Measurements from ENCODE around the gene CBY3. TPM values are rescaled to one million over a fixed set of nuclear protein-coding genes. Genes with fewer than 3 reads are reported as not detected.
"Not testable (repeated sequence)": the region's sequence is repeated elsewhere in the genome, so short reads cannot be mapped to it uniquely, and the experiment has no call there.

CBY3 gene
- total RNA-seq, 1 donor from 2014 or later, result not detected

DNA sequence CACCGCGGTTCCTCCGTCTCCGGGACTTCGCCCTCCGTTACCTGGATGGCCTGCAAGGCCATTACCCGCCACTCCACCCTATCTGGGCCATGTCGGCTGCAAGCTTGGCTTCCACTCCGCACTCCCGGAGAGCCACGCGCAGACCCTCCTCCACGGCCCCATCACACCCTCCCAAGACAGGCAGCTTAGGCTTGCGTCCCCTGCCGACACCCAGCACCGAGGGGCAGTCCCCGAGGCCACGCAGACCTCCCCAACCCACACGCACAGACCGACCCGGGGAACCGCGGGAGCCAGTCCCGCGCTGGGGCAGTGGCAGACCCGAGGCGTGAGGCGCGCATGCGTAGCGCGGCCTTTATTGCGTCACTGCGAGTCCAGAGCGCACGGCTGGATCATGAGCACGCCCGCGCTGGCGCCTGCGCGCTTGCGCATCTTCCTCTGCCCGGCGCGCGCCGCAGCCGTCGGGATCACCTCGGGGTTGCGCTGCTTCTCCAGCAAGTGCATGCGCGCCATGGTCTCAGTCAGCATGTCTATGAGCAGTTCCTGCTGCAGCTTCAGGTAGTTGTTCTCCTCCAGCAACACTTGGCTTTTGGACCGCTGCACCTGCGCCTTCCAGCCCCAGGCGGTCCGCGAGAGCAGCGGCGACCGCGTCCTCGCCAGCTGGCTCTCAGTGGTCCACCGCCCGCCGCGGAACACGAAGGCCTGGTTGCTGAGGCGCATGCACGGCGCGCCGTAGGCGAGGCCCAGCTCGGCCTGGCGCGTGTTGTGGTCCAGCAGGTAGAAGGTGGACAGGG is 2.4 kb downstream of the CBY3 start:
- DNase-seq (ENCODE audit: low spot score), result peak; percentile 97

DNA sequence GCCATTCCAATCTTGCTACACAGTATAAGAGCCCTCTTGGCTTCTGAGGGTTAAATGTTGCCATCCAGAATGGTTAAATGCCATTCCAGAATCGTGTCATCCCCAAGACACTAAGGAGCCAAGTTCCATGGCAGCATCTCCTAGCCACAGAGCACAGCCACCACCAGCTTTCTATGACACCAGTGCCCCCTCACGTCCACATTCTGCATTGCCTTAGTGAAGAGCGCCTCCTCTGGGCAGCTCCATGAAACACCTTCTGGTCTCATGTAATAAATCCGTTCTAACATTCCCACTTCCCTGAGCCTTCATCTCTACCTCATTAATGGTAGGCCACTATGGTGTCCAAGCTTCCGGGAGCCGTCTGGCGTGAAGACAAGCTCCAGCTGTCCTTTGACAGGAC is 12.4 kb downstream of the CBY3 start:
- DNase-seq (ENCODE audit: low spot score), result no peak

DNA sequence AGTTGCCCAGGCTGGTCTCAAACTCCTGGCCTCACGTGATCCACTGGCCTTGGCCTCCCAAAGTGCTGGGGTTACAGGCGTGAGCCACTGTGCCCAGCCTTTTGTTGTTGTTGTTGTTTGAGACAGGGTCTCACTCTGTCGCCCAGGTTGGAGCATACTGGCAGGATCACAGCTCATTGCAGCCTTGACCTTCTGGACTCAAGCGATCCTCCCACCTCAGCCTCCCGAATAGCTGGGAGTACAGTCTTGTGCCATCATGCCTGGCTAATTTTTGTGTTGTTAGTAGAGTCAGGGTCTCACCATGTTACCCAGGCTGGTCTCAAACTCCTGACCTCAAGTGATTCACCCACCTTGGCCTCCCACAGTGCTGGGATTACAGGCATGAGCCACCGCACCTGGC is 19.2 kb downstream of the CBY3 start:
- not testable (repeated sequence) for DNase-seq (ENCODE audit: low spot score)

DNA sequence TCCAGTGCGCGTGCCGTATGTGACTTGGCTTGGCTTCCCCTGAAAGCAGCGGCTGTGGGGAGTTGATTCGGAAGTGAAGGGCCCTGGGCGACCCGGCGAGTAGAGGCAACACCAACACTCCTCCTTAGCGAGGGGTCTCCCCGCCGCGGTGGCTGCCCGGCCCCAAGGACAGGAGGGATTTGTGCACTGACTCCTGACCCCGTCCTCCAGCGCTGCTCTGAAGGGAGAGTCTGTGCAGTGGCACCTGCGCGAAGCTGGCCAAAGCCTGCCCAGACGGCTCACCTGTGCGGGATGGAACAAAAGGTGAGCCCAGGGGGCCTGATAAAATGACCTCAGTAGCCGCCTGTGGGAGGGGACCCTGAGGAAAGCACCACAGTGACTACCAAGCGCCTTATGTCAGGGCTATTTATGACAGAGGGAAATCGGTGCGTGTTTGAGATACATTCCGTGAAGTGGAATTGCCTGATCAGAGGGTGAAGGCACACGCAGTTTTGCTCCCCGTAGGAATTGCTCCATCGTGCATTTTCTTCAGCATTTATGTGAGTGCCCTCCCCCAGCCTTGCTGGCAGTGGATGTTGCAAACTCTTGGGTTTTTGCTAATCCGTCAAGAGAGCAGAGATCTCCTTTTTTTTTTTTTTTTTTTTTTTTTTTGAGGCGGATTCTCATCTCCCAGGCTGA is 22.5 kb downstream of the CBY3 start:
- not testable (repeated sequence) for DNase-seq (ENCODE audit: low spot score)

DNA sequence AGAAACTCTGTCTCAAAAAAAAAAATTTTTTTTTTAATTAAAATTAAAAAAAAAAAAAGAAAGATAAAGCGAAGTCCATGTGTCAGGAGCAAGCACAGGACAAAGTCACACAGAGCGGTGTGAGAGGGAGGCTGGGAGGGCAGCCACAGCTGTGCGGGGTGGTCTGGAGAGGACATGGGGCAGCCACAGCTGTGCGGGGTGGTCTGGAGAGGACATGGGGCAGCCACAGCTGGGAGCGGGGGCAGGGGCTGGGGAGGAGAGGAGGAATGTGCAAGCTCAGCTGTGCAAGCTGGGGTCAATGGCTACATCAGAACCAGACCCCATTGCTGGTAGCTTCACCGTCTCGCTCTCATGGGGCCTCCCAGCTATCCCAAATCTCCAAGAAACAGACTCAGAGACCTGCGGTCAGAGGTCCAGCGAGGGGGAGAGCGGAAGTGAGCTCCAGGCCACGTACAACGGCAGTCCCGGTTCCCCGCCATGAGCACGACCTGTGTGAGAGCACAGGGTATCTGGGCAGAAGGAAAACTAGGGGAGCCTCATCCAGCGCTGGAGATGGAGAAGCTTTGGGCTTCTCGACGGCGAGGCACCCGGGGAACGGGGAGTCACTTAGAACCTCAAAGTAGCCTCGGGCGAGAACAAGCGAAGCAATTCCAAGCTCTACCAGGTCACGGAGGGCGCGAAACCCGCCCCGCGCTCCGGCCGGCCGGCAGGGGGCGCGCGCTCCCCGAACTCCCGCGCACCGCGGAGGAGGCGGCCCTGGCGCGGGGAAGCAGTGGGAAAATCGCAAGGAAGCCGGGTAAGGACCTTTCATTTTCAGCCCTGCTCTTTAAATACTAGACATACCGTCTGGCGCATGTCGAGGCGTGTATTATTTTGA is 23.3 kb downstream of the CBY3 start:
- DNase-seq (ENCODE audit: low spot score), result not testable (repeated sequence)

DNA sequence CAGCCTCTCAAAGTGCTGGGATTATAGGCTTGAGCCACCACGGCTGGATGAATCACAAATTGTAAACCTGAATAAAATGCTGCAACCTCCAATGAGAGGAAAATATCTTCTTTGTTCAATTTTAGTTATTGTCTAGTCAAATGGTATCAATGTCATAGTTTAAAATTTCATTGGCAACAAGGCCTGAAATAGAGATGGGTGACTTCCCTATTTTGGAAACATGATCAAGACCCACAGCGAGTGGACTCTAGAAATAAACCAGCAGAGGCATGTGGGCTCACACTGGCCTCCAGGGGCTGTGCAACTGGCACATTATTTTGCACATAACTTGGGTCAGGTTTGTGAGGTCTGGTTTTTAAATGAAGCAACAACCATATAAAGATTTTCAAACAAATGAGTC is 27.7 kb downstream of the CBY3 start:
- not testable (repeated sequence) for DNase-seq (ENCODE audit: low spot score)

DNA sequence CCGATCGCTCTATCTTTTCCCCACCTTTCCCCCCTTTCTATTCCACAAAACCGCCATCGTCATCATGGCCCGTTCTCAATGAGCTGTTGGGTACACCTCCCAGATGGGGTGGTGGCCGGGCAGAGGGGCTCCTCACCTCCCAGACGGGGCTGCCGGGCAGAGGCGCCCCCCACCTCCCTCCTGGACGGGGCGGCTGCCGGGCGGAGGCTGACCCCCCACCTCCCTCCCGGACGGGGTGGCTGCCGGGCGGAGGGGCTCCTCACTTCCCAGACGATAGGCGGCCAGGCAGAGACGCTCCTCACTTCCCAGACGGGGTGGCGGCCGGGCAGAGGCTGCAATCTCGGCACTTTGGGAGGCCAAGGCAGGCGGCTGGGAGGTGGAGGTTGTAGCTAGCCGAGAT is 30.6 kb downstream of the CBY3 start:
- not testable (repeated sequence) for DNase-seq (ENCODE audit: low spot score)

DNA sequence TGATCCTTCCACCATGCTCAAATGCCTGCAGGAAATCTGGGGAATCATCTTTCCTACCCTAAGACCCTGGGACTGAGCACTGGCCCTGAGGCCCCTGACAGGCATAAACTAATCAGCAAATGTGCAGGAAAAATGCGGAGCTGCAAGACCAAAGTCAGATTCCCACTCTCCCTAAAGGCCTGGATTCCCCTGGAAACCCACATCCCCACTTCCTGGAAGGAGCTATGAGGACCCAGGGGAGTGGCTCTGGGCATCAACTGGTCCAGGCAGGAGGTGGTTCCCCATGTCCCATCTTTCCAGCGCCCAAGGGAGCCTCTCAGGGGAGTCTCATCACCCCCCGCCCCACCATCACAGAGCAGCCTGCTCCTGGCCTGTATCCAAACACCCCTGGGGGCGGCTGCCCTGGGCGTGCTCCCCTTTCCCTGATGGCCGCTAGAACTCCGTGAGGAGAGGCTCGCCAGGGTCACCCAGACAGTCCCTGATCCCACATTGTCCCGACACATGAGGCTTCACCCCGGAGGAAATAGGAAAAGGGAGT is 31.6 kb downstream of the CBY3 start:
- DNase-seq (ENCODE audit: low spot score), result not testable (repeated sequence)

DNA sequence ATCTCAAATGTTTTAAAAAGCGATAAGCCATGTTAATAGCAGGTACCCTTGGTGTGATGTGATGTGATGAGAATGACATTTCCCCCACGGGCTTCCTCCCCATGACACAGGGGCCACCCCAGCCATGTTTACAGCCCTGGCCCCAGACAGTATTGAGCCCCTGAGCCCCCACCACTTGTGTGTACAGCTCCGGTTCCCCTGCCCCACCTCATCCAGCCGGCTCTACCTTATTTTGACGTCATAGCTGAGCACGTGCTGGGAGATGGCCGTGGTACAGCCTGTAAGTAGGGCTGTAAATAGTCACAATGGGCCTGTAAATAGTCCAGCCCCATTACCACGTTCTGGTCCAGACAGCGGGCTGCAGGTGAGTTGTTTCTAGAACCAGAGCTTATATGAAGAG is 32.4 kb downstream of the CBY3 start:
- DNase-seq (ENCODE audit: low spot score), result no peak

DNA sequence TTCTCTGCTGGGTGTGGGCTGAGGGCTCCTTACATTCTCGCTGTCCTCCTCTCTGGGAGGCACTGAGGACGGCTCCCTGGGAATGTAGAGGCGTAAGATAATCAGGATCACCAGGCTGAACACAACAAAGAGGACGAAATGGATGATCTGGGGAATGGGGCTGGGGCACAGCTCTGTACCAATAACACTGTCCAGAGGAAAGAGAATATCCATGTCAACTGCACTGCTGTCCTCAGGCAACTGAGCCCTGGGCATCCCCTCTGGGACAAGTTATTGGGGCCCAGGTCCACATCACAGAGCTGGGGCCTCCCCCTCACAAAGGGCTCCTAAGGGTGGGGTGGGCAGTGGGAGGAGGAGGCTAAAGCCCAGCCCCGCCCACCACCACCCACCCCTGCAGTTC is 36.1 kb downstream of the CBY3 start:
- DNase-seq (ENCODE audit: low spot score), result not testable (repeated sequence)

DNA sequence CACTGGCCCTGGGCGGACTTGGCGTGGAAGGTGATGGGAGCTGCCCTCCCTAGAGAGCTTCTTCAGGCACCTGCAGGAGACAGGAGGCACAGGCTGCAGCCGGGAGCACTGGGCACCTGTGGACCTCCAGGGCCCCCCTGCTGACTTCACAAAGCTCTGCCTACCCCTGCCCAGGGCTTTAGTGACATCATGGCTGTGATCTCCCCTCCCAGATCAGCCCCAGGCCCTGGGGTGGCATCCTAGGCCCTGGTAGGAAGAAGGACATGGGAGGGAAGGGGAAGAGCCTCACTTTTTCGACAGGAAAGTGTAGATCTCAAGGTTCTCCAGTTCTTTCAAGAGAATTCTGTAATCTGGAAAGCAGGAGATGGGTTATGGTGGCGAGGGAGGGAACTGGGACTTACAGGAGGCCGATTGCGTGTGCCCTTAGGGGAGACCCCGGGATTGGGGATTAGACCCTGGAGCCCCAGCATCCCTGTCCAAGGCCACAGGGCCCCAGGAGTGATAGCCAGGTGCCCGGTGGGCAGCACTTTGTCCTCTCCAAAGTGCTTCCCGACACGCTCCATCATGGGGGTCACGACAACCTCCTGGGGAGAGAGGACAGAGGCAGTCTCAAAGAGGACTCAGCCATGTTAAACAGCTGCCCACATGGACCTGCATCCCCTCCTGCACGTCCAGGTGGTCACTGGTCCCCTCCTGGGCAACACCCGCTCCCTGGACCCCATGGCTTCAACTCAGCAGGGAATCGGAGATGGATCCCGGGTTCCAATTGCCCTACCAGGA is 37.5 kb downstream of the CBY3 start:
- DNase-seq (ENCODE audit: low spot score), result not testable (repeated sequence)

DNA sequence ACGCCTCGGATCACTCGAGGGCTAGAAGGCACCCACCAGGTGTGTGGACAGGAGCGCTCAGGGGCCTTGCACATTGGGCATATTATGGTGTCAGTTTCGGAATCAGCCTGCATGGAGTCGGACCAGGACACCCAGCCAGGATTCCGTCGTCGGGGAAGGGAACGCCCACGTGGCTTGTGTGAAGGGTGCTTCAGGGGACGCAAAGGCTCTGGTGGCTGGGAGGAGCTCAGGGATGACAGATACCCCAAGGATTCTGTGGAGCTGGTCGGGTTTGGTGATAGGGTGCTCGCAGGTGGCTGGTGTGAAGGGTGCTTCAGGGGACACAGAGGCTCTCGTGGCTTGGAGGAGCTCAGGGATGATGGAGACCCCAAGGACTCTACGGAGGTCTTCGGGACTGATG is 38.2 kb downstream of the CBY3 start:
- not testable (repeated sequence) for DNase-seq (ENCODE audit: low spot score)

DNA sequence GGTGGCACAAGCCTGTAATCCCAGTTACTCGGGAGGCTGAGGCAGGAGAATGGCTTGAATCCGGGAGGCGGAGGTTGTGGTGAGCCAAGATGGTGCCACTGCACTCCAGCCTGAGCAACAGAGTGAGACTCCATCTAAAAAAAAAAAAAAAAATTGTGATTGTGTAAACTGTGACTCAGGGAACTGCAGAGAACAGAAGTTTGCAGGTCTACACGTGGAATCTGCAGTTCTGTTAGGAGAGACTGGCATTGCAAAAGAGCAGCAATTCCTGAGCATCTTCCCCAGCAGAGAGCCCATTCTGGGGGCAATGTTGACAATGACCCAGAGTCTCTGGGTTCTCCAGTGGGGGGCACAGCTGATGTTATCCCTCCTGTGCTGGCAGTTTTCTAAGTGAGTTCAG is 39.1 kb downstream of the CBY3 start:
- DNase-seq (ENCODE audit: low spot score), result not testable (repeated sequence)

DNA sequence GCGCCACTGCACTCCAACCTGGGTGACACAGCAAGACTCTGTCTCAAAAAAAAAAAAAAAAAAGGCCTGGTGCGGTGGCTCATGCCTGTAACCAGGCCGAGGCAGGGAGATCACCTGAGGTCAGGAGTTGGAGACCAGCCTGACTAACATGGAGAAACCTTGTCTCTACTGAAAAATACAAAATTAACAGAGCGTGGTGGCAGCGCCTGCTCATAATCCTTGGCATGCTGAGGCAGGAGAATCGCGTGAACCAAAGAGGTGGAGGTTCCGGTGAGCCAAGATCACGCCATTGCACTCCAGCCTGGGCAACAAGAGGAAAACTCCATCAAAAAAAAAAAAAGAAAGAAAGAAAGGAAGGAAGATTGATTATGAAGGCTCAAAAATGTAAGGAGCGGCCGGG is 41.5 kb downstream of the CBY3 start:
- DNase-seq (ENCODE audit: low spot score), result not testable (repeated sequence)

DNA sequence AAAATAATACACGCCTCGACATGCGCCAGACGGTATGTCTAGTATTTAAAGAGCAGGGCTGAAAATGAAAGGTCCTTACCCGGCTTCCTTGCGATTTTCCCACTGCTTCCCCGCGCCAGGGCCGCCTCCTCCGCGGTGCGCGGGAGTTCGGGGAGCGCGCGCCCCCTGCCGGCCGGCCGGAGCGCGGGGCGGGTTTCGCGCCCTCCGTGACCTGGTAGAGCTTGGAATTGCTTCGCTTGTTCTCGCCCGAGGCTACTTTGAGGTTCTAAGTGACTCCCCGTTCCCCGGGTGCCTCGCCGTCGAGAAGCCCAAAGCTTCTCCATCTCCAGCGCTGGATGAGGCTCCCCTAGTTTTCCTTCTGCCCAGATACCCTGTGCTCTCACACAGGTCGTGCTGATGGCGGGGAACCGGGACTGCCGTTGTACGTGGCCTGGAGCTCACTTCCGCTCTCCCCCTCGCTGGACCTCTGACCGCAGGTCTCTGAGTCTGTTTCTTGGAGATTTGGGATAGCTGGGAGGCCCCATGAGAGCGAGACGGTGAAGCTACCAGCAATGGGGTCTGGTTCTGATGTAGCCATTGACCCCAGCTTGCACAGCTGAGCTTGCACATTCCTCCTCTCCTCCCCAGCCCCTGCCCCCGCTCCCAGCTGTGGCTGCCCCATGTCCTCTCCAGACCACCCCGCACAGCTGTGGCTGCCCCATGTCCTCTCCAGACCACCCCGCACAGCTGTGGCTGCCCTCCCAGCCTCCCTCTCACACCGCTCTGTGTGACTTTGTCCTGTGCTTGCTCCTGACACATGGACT is 46.3 kb downstream of the CBY3 start:
- not testable (repeated sequence) for DNase-seq (ENCODE audit: low spot score)

DNA sequence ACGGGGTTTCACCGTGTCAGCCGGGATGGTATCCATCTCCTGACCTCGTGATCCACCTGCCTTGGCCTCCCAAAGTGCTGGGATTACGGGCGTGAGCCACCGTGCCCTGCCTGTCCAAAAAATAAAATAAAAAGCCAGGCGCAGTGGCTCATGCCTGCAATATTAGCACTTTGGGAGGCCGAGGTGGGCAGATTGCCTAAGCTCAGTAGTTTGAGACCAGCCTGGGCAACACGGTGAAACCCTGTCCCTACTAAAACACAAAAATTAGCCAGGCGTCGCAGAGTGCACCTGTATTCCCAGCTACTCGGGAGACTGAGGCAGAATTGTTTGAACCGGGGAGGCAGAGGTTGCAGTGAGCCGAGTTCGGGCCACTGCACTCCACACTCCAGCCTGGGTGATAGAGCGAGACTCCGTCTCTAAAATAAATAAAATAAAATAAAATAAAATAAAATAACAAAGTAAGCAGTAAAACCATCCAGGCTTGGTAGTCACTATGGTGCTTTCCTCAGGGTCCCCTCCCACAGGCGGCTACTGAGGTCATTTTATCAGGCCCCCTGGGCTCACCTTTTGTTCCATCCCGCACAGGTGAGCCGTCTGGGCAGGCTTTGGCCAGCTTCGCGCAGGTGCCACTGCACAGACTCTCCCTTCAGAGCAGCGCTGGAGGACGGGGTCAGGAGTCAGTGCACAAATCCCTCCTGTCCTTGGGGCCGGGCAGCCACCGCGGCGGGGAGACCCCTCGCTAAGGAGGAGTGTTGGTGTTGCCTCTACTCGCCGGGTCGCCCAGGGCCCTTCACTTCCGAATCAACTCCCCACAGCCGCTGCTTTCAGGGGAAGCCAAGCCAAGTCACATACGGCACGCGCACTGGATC is 47.1 kb downstream of the CBY3 start:
- DNase-seq (ENCODE audit: low spot score), result not testable (repeated sequence)
